Activated CD8-positive, alpha-beta memory T cell treated with anti-CD3 and anti-CD28 coated beads for 36 hours (primary cell): ENCODE measurements around the gene ZFAND2B. TPM values are rescaled to one million over a fixed set of nuclear protein-coding genes. Genes with fewer than 3 reads are reported as not detected.

Source experiments
- CTCF ChIA-PET: fragments of 350-600 bp; sonication (Branson Sonifier 250); formaldehyde crosslinking; loops from one replicate; lab custom pipeline; 2021; ENCODE audit warnings: antibody characterized with exemption; lab: Charles Lee
- POLR2A ChIA-PET: fragments of 350-600 bp; sonication (Branson Sonifier 250); formaldehyde crosslinking; loops from one replicate; lab custom pipeline; 2021; ENCODE audit warnings: antibody characterized with exemption; lab: Charles Lee
- total RNA-seq, 2 experiments: library from RNA; stranded (reverse); gene quantifications; one replicate each; pipeline ENCODE4 v1.2.3, GENCODE V29; 2021

ZFAND2B gene
- total RNA-seq, 2 experiments from 2014 or later: 29.3 to 33.3 TPM

DNA sequence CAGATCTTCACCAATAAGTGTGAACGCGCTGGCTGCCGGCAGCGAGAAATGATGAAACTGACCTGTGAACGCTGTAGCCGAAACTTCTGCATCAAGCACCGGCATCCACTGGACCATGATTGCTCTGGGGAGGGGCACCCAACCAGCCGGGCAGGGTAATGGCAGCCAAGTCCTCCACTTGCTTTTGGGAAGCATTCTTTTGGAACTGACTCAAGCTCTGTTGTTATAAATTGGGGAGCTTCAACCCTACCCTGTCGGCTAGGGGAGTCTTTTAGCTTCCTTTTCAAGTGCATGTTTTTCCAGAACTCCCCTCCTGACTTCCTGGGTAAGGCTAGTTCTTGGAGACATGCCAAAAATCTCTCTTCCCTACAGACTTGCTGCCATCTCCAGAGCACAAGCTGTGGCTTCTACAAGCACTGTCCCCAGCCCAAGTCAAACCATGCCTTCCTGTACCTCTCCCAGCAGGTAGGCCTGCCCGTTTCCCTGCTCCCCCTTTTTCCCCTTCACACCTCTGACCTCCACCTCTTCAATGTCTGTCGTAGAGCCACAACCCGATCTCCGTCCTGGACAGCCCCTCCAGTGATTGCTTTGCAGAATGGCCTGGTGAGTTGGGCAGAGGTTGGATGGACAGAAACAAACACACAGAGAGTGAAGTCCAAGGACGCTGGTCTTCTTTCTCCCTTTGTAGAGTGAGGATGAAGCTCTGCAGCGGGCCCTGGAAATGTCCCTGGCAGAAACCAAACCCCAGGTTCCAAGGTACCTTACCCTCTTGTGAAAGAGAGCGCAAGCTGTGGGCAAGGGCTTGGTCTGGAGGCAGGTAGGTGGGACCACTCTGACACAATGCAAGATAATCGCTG, 1.5 kb downstream of the ZFAND2B start:
- POLR2A ChIA-PET: interaction anchor here (0.6 to 2.9 kb wide), 5 partner anchors 8 to 33 kb away, joined by 4 to 18 read pairs (median 7); partner anchors contain the start of genes ABCB6, ANKZF1, ATG9A and CNPPD1
- CTCF ChIA-PET: interaction anchor here (0.6 to 1.9 kb wide), 4 partner anchors 9 to 48 kb away, joined by 3 to 9 read pairs (median 6); partner anchors contain the start of gene NHEJ1

DNA sequence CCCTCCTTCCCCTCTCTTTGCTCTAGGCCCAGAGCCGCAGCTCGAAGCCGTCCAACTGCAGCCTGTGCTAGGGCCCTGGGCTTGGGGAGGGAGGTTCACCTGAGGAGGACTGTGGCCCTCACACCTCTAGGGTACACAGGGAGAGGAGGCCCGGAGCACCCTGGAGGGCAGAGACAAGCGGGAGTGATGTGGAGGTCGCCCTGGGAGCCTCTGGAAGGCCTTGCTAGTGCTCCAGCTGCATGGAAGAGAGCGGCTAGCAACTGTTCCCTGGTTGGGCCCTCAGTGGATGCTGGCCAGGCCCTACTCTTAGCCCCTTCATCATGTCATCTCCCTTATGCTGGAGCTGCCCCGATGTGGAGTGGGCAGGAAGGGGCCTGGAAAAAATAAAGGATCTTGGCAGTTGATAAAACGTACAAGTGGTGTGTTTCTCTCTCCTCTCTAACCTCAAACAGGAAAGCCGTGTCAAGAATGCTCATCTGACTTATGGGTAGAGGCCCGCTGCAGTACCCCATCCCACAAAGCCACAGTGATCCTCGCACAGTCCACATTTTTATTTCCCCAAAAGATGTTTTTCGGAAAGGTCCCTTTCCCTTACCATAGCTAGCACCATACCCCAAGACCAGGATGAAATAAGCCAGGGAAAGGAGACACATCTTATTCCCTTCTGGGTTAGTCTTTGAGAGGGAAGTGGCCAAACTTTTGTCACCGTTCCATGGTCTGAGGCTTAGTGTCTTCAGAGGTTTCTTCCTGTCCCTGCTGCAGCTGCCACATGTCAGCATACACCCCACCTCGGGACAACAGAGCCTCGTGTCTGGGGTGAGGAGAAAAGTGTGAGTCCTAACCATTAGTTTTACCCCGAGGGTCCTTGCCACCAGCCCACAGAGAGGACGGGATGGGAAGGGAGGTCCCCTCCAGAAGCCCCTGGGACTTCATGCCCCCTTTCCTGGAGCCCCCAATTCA, 2.9 kb downstream of the ZFAND2B start:
- ChIA-PET CTCF (interaction anchor here (0.9 to 1.9 kb wide), 3 partner anchors 8 to 49 kb away, joined by 5 to 9 read pairs (median 7); partner anchors contain the start of gene NHEJ1), POLR2A (interaction anchor here (0.6 to 2.3 kb wide), 6 partner anchors 9 to 317 kb away, joined by 4 to 7 read pairs (median 4); partner anchors contain the start of gene ABCB6)

DNA sequence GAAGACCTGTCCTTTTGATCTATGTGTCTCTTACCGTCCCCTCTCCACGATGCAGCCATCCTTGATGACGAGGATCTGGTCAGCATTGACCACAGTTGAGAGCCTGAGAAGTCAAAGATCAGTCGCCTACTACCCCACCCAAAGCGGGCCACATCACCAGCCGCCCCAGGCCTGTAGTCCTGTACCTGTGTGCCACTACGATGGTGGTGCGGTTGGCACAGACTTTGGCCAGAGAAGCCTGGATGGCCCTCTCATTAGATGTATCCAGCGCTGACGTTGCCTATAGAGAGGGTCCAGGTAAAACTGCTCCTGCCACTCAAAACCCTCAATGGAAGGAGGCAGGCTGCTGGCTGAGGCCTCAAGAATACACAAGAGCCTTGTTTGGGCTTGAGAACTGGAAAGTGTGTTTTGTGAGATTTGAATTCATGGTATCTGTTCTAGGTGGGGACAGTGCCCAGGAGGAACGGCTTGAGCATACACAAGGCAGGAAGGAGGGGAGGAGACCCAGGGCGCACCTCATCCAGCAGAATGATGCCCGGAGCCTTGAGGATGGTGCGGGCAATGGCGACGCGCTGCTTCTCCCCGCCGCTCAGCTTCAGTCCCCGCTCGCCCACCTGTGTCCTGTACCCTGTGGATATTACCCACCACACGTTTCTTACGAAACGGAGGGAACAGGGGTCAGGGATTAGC, 3.8 kb downstream of the ZFAND2B start:
- ChIA-PET CTCF (interaction anchor here (0.7 to 1.5 kb wide), 2 partner anchors 180 to 230 kb away, joined by 3 to 4 read pairs; no protein-coding TSS in a partner anchor), POLR2A (interaction anchor here (0.6 to 1.0 kb wide), 2 partner anchors 40 to 173 kb away, joined by 3 to 4 read pairs; no protein-coding TSS in a partner anchor)

DNA sequence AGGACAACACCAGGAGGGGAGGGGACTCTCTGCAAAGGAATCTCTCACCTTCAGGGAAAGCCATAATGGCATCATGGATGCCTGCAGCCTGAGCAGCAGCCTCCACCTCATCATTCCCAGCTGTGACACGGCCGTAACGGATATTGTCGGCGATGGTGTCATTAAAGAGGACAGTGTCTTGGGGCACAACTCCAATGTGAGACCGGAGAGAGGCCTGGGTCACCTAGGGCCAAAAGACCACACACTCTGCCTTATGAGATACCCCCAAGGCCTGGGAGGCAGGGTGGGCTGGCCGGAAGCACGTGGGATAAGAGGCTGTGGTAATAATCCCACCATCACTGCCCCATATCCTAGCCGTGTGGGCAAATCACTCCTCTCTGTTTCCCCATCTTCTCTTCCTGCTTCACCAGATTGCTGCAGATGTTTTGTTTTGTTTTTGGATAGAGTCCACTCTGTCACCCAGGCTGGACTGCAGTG, 4.3 kb downstream of the ZFAND2B start:
- ChIA-PET CTCF (interaction anchor here (0.7 to 2.5 kb wide), 14 partner anchors 10 to 361 kb away, joined by 3 to 9 read pairs (median 3); partner anchors contain the start of genes OBSL1 and SLC23A3), POLR2A (interaction anchor here (0.6 to 1.4 kb wide), 4 partner anchors 34 to 67 kb away, joined by 3 to 4 read pairs (median 4); partner anchors contain the start of genes GLB1L, NHEJ1 and STK16)

DNA sequence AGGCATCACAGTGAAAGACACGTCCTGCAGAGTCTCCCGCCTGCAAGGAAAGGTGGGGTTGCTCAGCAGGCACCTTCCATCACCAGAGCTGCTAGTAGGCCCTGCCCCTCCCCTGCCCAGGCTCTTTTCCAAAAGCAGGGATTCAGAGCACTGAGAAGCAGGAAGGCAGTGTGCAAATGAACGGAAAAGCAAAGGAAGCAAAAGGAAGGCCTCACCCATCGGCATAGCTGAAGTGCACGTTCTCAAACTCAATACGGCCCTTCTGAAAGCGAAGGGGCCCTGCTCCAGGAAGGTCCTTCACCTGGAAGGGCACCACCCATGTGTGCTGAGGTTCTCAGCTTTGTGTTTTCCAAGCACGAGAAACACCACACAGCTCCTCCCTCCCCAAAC, 6.4 kb downstream of the ZFAND2B start:
- POLR2A ChIA-PET: no interaction called here
- CTCF ChIA-PET: interaction anchor here (0.6 to 2.5 kb wide), 5 partner anchors 15 to 82 kb away, joined by 3 to 9 read pairs (median 5); no protein-coding TSS in a partner anchor

GRCh38 chr2:219213486-219214071, 7.0 kb downstream of the ZFAND2B start:
- ChIA-PET CTCF (interaction anchor here (0.6 to 2.5 kb wide), 5 partner anchors 15 to 81 kb away, joined by 3 to 9 read pairs (median 5); no protein-coding TSS in a partner anchor), POLR2A (no interaction called here)

GRCh38 chr2:219214141-219214540, 7.6 kb downstream of the ZFAND2B start:
- POLR2A ChIA-PET: interaction anchor here (0.8 kb wide), 1 partner anchor 15 kb away, joined by 3 read pairs; no protein-coding TSS in a partner anchor
- CTCF ChIA-PET: interaction anchor here (0.7 kb wide), 1 partner anchor 38 kb away, joined by 3 read pairs; no protein-coding TSS in a partner anchor

DNA sequence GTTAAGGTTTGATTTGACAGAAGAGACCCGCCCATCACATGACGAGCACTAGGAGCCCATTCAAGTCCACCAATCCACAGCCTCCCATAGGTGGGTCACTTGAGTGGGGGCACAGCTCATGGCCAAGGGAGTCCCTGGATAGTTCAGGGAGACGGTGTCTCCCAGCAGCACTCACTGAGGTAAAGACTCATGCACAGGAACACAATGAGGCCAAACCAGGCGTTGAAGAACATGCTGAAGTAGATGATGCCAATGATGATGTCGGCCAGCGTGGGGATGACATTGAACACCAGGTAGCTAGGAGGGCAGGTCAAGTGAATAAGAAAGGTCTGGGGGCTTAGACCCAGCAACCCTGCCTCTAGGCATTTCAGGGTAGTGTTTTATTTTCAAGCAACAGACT, 8.2 kb downstream of the ZFAND2B start:
- CTCF ChIA-PET: interaction anchor here (0.7 kb wide), 1 partner anchor 39 kb away, joined by 3 read pairs; no protein-coding TSS in a partner anchor
- POLR2A ChIA-PET: interaction anchor here (0.6 to 0.8 kb wide), 2 partner anchors 14 to 38 kb away, joined by 3 to 10 read pairs; partner anchors contain the start of gene TUBA4B

GRCh38 chr2:219215871-219216534, 9.4 kb downstream of the ZFAND2B start:
- POLR2A ChIA-PET: no interaction called here
- CTCF ChIA-PET: interaction anchor here (1.3 to 2.5 kb wide), 2 partner anchors 44 to 57 kb away, joined by 3 to 12 read pairs; no protein-coding TSS in a partner anchor

- POLR2A ChIA-PET: no interaction called here
- CTCF ChIA-PET: interaction anchor here (1.3 to 2.5 kb wide), 3 partner anchors 8 to 57 kb away, joined by 3 to 12 read pairs (median 7); no protein-coding TSS in a partner anchor
Measured at GRCh38 chr2:219216535-219216915, 9.9 kb downstream of the ZFAND2B start.

GRCh38 chr2:219218217-219218731, 11.7 kb downstream of the ZFAND2B start:
- CTCF ChIA-PET: interaction anchor here (1.1 to 3.7 kb wide), 10 partner anchors 9 to 159 kb away, joined by 3 to 14 read pairs (median 6); partner anchors contain the start of genes DNAJB2 and ZFAND2B

GRCh38 chr2:219218732-219219701, 12.4 kb downstream of the ZFAND2B start, which contains the start of gene ABCB6:
Gene ABCB6, minus strand, starts transcription at chr2:219218958. Its CDS starts 285 bp downstream, at chr2:219218673.
- CTCF ChIA-PET: interaction anchor here (1.2 to 3.7 kb wide), 8 partner anchors 8 to 160 kb away, joined by 4 to 14 read pairs (median 6); partner anchors contain the start of genes ANKZF1, ATG9A and DNAJB2
- POLR2A ChIA-PET: interaction anchor here (0.5 to 3.1 kb wide), 17 partner anchors 10 to 76 kb away, joined by 3 to 23 read pairs (median 6); partner anchors contain the start of genes ANKZF1, ATG9A, CNPPD1 and DNAJB2

More at GRCh38 chr2:219218217-219218731, 11.7 kb downstream of the ZFAND2B start:
- POLR2A ChIA-PET: interaction anchor here (0.6 to 3.1 kb wide), 10 partner anchors 10 to 77 kb away, joined by 3 to 23 read pairs (median 6); partner anchors contain the start of genes ANKZF1, ATG9A, GLB1L and STK16

DNA sequence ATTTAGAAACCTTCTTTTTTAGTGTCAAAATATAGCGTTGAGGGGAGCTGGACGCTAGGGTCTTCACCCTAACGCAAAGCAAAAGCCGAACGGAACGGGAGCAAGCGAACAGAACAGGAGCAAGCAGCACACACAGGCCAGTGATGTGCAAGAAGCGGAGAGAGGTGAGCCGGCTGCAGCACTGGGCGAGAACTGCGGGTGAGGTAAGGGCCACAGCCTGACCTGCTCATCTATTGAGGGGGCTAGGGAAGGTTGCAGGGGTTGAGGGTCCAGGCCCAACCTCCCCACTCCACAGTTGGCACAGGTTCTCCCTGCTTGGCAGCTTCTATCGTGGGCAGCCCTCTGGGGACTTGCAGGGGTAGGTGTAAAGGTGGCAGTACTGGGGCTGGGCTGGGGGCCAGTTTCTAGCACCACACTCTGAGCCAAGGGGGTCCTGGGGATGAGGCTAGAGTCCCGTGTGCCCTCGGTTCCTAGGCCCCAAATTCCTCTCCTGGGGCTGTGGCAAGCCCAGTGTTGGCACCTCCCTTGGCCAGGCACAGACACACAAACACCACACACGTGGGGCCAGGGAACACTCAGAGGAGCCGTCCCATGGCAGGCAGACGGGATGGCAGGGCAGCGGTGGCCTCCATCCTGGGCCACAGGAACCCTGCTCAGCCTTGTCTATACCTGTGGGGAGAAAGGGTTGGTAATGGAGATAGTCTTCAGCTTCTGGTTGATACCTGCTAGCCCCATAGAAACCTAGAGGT, 13.4 kb downstream of the ZFAND2B start:
- ChIA-PET CTCF (interaction anchor here (1.8 to 3.7 kb wide), 4 partner anchors 7 to 58 kb away, joined by 4 to 14 read pairs (median 6); partner anchors contain the start of genes ANKZF1, ATG9A and DNAJB2), POLR2A (interaction anchor here (0.9 to 3.1 kb wide), 10 partner anchors 10 to 65 kb away, joined by 3 to 23 read pairs (median 5); partner anchors contain the start of genes ANKZF1, ATG9A, CNPPD1 and GLB1L)
